C1 segment of cervical spinal cord (tissue), 14 donors: ENCODE results near the gene KIF26B.
"Not testable (repeated sequence)": the region's sequence is repeated elsewhere in the genome, so short reads cannot be mapped to it uniquely, and the experiment has no call there.

Experiments used
- DNase-seq, 14 donors: peaks; one replicate each; lab custom pipeline; 2025; lab: John Stamatoyannopoulos, UW

KIF26B gene

DNA sequence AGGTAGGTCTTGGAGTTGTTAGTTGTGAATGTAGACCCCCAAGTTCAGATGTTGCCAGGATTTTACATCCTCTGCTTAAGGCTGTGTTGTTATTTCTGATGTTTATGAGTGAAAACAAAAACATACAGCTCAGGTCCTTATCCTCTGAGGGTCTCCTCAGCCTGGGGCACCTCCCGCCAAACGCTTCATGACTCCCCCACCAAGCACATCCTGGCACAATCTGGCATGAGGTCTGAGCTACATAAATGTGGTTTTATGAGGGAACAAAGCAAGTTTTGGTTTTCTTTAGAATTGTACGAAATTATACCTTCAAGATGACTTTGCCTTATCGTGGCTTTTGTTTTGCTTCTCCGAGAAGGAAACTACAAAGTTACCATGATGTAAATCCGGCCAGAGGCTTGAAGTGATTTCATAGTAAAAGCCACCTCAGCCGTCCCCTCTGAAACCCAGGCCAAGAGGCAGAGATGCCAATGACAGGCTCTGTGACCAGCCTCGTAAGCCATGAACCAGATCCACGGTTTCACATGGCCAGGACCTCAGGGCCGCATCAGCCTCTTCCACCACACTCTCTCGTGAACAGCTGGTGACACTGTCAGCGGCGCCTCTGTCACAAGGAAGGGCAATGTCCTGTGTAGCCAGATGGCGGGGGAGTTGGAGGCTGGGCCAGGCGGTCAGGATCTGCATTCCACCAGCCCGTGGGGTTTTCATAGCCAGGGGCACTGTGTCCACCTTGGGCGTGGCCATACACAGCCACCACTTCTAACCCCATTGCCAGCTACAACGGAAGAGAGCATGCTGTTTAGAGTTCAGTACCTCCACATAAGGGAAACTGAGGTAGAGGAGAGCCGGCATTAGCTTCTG is 199.4 kb downstream of the KIF26B start:
- no peak for DNase-seq

- not testable (repeated sequence) for DNase-seq
These were observed 201.3 kb downstream of the KIF26B start for GRCh38 chr1:245355851-245356630.

DNA sequence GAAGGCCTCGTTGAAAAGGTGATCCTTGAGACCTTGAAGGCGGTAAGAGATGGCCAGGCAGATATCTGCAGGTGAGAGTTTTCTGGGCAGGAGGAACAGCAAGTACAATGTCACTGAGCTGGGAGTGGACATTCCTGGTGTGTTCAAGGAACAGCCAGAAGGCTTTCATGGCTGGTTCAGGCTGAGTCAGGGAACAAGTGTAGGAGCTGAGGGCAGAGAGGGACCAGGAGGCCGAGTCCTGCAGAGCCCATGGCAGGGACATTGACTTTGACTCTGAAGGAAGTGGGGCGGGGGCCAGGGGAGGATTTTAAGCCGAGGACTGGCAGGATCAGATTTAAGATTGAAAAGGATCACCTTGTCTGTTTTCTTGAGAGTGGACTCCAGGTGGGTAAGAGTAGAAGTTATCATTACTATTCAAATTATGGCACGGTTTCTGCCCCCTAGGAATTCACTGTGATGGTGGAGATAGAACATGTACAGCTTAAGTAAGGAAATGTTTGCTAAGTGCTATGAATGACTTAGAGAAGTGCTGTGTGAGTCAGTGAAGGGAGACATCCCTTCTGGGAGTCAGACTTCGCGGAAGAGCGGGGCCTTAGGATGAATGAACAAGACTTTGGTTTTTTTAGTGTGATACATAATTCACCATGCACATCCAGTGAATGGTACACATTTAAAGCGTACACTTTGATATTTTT is 202.3 kb downstream of the KIF26B start:
- DNase-seq, result no peak

- DNase-seq, result not testable (repeated sequence)
These were observed 204.4 kb downstream of the KIF26B start for GRCh38 chr1:245359101-245359680.

DNA sequence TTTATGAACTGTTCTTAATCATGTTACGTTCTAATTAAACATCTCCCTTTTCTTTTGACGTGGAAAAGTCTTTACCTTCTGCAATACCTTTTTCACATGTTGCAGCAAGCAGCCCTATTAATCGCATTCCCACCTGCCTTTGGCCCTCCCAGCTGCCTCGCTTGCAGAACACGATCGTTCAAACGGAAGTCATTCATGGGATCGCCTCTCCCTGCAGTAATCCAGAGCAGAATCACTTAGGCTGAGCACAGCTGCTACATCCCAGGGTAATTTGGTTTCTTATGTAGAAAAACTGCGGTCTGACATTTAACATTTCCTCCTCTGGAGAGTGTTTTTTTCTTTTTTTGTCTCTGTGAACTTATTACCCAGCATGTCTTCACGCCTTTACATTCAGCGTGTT is 206.3 kb downstream of the KIF26B start:
- no peak for DNase-seq

GRCh38 chr1:245361951-245362350 is 207.2 kb downstream of the KIF26B start:
- DNase-seq, result no peak

DNA sequence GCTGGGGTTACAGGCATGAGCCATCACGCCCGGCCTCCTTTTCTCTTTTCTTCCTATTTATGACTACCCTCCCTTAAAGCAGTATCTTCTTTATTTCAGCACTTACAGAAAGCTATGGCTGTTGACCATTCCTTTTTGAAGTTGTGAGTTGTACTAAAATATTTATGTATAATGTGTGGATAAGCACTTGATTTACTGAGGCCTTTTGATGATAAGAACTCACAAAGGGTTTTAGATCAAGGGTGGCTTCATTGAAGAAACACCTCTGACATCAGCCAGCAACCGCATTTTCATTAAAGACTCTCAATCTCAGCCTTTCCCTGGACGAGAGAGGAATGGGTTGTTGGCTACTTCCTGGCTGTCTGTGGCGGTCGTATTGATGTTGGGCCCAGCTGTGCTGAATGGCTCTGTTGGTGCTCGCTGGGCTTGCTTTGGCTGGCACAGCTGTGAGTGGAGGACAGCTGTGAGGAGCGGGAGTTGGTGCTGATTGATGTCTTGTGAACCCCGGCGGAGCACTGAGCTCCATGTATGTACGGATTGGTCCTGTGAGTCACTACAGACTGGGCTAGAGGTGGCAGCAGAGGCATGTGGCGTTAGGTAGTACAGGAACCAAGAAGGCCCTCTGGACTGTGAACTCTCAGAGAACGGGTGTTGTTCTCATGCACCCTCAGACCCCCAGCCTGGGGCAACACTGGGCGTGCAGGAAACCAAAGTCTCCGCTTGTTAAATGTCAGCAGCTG is 208.8 kb downstream of the KIF26B start:
- DNase-seq, result no peak

GRCh38 chr1:245365095-245366020 is 210.6 kb downstream of the KIF26B start:
- no peak for DNase-seq

GRCh38 chr1:245366886-245367285 is 212.1 kb downstream of the KIF26B start:
- DNase-seq, result no peak

- DNase-seq, result no peak
These were observed 215.5 kb downstream of the KIF26B start for GRCh38 chr1:245370175-245370825.

DNA sequence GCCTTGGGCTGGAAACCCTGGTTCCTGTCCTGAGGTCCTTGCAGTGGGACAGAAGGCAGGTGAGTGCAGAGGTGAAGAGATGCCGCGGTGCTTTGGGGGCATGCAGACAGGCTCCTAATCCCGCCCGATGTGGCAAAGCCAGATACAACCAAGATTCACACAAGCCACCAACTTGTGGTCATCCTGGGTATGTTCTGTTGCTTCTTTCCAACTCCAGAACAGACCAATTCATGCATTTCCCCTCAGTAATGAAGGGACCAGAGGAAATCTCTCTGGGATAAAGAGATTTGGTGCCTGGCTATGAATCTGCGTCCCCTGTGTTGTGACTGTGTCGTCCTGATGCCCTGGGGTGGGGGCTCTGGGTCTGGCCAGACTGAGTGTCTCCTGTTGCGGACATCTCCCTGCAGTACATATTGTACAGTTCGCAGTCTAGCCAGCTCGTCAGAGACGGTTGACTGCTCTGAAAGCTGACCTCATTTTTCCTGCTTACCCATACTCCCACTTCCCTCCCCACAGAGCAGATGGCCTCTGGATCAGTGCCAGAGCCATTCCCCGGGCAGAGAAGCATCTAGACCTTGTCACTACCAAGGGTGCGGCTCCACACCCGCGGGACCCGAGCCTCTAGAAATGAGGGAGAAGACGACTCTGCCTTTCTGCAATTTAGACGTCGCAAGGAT is 216.3 kb downstream of the KIF26B start:
- peak in 2 of 14 donors; percentile 32 to 91 for DNase-seq

- DNase-seq, result no peak
These were observed 218.3 kb downstream of the KIF26B start for GRCh38 chr1:245373131-245373530.

DNA sequence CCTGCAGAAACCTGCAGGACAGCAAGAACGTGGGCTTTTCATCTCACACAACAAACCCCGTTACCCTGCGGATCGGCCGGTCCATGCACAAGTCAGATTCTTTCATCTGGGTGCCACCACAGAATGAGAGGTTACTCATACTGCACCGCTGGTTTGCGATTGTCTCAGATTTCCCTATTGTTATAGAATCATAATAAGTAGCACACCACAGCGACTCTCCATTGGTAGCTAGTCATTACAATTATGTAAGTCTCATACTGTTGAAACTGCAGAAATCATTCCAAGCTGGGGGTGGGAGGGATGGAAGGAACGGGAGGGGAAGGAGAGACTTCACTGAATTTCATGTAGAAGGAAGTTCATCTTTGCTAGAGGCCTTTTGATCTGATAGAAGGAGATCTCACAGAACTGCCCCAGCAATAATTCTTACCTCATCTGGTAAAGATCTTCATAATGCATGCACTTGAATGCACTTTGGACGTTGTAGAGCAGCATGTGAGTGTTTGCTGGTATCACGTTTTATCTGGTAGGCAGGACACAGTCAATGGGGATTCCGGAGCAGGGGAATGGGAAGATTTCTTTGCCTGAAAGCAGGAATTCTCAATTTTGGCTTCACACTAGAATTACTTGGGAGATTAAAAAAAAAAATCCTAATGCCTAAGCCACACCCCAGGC is 221.1 kb downstream of the KIF26B start:
- no peak for DNase-seq

DNA sequence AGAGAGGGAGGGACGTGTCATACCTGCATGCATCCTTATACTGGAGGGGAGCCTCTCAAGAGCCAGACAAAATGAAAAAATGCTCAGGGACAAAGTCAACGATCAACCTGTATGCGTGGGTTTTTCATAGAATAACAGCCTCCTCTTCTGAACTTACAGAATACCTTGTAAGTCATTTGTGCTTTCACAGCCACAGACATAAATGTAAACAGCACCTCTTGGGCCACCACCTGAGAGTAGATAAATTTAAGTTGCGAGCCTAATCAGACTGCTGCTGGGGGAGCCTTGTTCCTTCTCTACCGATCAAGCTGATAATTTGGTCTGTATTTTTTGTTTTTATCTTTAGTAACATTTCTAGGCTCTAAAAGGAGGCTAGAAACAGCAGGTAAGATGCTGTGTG is 223.1 kb downstream of the KIF26B start:
- no peak for DNase-seq

DNA sequence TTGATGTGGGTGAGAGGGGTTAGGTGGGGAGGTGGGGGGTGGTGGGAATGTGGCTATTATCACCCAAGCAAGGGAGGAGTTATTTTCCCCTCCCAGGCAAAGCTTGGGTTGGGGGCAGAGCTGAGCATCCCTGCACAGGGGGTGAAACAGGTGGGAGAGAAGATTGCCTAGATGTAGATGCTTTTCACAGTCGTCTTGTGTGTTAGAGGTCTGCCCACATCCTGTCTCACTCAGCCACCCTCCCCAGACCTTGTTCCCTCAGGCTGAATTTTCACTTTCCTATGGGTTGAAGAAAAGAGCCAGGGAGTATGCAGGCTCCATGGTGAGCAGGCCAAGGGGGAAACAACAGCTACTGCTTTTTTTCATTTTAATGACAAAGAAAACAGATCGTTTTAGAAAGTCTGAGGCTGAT is 223.5 kb downstream of the KIF26B start:
- DNase-seq, result no peak

GRCh38 chr1:245378745-245379144 is 224.0 kb downstream of the KIF26B start:
- DNase-seq, result no peak

GRCh38 chr1:245380790-245381535 is 226.2 kb downstream of the KIF26B start:
- DNase-seq, result peak in 1 of 14 donors; percentile 8

DNA sequence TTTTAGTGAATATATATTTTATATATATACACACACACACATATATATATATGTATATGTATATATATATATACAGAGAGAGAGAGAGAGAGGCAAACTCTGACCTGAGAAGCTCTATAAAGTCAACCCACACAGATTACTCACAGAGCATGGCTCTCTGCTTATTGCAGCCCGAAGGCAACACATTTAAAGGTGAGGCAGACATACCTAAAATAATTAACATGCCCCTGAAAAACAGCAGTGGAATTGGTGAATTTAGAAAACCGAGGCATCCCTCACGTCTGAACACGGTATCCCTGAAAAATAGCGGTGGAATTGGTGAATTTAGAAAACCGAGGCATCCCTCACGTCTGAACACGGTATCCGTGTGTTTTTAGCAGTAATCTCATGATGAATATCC is 228.2 kb downstream of the KIF26B start:
- no peak for DNase-seq
